ENCODE measurements around the gene ACTL6B.

ACTL6B gene

DNA sequence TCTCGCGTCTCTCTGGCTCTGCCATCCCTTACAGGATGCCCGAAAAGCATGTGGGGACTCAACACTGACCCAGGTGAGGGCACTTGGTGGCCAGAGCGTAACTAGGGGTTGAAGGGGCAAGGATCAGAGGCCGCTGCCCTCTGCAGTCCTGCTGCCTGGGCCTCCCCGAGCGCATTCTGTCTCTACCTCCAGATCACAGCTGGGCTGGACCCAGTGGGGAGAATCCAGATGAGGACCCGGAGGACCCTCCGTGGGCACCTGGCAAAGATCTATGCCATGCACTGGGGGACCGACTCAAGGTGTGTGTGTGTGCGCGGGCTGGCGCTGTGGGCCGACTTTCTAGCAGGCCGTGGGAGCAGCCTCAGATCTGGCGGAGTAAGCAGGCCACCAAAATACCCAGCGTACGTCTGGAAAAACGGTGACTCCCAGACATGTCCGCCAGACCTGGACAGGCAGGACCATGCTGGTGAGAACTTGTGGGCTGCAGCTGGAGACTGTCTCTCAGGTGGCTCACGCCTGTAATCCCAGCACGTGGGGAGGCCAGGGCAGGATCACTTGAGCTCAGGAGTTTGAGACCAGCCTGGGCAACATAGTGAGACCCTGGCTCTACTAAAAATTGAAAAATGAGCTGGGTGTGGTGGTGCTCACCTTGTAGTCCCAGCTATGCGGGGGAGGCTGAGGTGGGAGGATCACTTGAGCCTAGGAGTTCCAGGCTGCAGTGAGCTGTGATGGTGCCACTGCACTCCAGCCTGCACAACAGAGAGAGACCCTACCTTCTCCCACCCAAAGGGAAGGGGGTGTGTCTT, 20.5 kb upstream of the ACTL6B start:
- no peak overlapping the region for H3K4me3 ChIP-seq (ENCODE audit: low read depth, low read length)
- DNase-seq (ENCODE audit: low read depth), result peak; percentile 19
- TF ChIP-seq POLR2A (IDR thresholded peaks at IDR 0.05; ENCODE audit: extremely low read depth, insufficient read length) (no peak), MYC (IDR thresholded peaks at IDR 0.05; ENCODE audit: low read depth, low read length) (no peak)
- TF ChIP-seq, protein P1, sequence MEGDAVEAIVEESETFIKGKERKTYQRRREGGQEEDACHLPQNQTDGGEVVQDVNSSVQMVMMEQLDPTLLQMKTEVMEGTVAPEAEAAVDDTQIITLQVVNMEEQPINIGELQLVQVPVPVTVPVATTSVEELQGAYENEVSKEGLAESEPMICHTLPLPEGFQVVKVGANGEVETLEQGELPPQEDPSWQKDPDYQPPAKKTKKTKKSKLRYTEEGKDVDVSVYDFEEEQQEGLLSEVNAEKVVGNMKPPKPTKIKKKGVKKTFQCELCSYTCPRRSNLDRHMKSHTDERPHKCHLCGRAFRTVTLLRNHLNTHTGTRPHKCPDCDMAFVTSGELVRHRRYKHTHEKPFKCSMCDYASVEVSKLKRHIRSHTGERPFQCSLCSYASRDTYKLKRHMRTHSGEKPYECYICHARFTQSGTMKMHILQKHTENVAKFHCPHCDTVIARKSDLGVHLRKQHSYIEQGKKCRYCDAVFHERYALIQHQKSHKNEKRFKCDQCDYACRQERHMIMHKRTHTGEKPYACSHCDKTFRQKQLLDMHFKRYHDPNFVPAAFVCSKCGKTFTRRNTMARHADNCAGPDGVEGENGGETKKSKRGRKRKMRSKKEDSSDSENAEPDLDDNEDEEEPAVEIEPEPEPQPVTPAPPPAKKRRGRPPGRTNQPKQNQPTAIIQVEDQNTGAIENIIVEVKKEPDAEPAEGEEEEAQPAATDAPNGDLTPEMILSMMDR (IDR thresholded peaks at IDR 0.05; ENCODE audit: low read depth, low read length), result no peak
- TF ChIP-seq, protein P2, sequence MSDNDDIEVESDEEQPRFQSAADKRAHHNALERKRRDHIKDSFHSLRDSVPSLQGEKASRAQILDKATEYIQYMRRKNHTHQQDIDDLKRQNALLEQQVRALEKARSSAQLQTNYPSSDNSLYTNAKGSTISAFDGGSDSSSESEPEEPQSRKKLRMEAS (IDR thresholded peaks at IDR 0.05; ENCODE audit: low read depth, low read length), result no peak

DNA sequence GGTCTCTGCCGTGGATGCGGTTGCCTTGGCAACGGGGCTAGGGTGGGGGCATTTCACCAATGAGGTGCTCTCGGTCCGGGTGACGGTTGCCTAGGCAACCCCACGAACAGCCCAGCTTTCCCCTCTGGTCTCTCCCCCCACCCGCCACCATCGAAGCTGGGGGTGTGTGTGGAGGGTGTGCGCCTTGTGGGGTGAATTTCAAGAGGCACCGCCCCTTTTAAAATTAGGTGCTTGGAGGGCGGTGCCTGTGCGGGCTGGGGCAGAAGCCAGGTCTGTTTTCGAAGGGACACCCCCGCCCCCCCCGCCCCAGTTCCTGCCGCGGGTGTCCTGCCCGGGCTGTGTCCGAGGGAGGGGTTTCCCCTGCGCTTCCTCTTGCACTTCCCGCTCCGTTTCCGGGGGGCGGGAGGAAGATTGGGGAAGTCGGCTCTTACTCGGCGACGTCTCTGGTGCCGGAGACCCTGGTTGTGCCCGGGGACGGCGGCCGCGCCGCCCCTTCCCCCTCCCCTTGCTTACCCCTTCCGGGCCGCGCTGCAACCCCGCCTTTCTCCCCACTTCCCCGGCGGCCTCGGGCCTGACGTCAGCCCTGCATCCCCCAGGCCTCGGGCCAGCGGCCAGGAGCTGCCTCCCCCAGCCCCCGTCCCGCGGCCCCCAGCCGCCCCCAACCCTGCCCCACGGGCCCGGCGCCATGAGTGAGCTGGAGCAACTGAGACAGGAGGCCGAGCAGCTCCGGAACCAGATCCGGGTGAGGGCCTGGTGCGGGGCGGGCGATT, 19.5 kb upstream of the ACTL6B start:
- no peak for TF ChIP-seq POLR2A (IDR thresholded peaks at IDR 0.05; ENCODE audit: extremely low read depth, insufficient read length)
- TF ChIP-seq, protein P1 (IDR thresholded peaks at IDR 0.05; ENCODE audit: low read depth, low read length), result no peak
- TF ChIP-seq MYC (IDR thresholded peaks at IDR 0.05; ENCODE audit: low read depth, low read length), result no peak
- TF ChIP-seq, protein P2 (IDR thresholded peaks at IDR 0.05; ENCODE audit: low read depth, low read length), result no peak
- DNase-seq (ENCODE audit: low read depth), result peak; percentile 88
- H3K4me3 ChIP-seq (ENCODE audit: low read depth, low read length), result peak overlapping the region; percentile 81

DNA sequence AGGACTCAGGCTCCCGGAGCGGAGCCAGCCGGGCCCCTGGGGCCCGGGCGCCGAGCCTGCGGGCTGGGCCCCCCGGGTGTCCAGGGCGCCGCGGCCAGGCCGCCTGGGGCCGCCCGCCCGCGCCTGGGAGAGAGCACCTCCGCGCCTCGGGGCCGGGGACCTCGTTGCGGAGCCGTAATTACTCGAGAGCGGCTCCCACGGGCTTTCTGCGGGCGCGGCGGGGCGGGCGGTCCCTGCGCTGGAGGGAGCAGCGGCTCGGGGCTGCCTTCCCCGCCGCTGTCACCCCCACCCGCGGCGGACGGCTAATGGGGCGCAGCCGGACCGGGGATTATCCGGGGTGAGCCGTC, 18.8 kb upstream of the ACTL6B start:
- TF ChIP-seq POLR2A (IDR thresholded peaks at IDR 0.05; ENCODE audit: extremely low read depth, insufficient read length), result no peak
- TF ChIP-seq, protein P2 (IDR thresholded peaks at IDR 0.05; ENCODE audit: low read depth, low read length), result no peak
- TF ChIP-seq, protein P1 (IDR thresholded peaks at IDR 0.05; ENCODE audit: low read depth, low read length), result no peak
- no peak for TF ChIP-seq MYC (IDR thresholded peaks at IDR 0.05; ENCODE audit: low read depth, low read length)
- DNase-seq (ENCODE audit: low read depth), result no peak
- H3K4me3 ChIP-seq (ENCODE audit: low read depth, low read length), result peak overlapping the region; percentile 81

DNA sequence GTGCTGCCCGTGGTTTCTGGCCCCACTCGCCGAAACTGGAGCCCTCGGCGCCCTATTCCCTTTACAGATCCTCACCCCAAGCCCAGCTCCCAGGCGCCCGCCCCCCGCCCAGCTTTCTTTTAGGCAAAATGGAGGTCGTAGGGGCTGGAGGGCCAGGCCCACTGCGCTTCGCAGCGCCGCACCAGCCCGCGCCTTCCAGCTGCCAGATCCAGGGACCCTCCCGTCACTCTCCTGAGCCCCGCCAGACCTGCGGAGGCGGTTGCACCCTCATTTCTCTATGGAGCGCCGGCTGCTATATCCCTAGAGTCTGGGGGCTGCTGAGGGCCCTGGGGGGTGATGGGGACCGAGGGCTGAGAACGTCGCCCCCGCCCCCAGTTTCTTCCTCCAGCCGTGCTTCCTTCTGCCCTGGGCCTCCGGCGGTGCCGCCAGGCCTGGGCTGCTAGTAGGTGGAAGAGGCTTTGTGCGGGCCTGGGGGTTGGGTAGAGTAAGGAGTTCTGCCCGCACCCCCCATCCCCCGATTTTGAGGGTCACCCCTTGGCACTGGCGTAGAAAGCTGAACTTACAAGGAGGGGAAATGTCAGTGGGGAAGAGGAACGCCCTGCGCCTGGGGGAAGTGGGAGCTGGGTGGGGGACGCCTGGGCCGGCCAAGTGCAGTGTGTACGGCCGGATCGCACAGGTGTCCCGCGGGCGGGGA, 18.3 kb upstream of the ACTL6B start:
- H3K4me3 ChIP-seq (ENCODE audit: low read depth, low read length), result peak overlapping the region; percentile 81
- peak; percentile 77 for DNase-seq (ENCODE audit: low read depth)
- TF ChIP-seq, protein P2 (IDR thresholded peaks at IDR 0.05; ENCODE audit: low read depth, low read length), result no peak
- TF ChIP-seq, protein P1 (IDR thresholded peaks at IDR 0.05; ENCODE audit: low read depth, low read length), result no peak
- no peak for TF ChIP-seq POLR2A (IDR thresholded peaks at IDR 0.05; ENCODE audit: extremely low read depth, insufficient read length)
- TF ChIP-seq MYC (IDR thresholded peaks at IDR 0.05; ENCODE audit: low read depth, low read length), result no peak

DNA sequence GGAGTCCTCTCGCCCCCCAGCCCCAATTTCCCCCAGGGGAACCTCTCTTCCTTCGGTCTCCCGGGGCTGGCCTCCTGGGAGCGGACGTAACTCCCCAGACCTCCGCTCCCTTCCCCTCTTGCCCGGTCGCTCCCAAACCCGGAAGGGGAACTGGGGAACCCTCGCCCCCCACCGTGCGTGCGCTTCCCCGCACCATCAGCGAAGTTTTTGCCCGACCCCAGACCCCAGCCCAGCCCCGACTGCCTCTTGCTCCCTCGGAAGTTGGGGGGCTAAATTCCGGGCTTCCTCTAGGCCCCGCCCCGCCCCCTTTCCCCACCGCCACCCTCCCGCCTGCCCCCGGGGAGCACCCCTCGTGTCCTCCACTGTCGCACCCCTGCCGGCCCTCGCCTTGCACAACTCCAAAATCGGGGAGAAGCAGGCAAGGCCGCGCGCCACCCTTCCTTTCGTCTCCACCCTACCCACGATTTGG, 17.7 kb upstream of the ACTL6B start:
- TF ChIP-seq MYC (IDR thresholded peaks at IDR 0.05; ENCODE audit: low read depth, low read length) (peak; percentile 43; the same call in 1 of the 2 replicates), POLR2A (IDR thresholded peaks at IDR 0.05; ENCODE audit: extremely low read depth, insufficient read length) (no peak)
- TF ChIP-seq, protein P2 (IDR thresholded peaks at IDR 0.05; ENCODE audit: low read depth, low read length), result peak; percentile 38
- TF ChIP-seq, protein P1 (IDR thresholded peaks at IDR 0.05; ENCODE audit: low read depth, low read length), result no peak
- peak; percentile 87 for DNase-seq (ENCODE audit: low read depth)
- peak overlapping the region; percentile 81 for H3K4me3 ChIP-seq (ENCODE audit: low read depth, low read length)
